Inflammatory macrophage (primary cell): Measurements from ENCODE around the gene COL16A1.

ENCODE experiments used
- DNase-seq, 2 donors: peaks; one replicate each; pipeline ENCODE4 v3.0.0-alpha.2; 2020 to 2022

Gene COL16A1

DNA sequence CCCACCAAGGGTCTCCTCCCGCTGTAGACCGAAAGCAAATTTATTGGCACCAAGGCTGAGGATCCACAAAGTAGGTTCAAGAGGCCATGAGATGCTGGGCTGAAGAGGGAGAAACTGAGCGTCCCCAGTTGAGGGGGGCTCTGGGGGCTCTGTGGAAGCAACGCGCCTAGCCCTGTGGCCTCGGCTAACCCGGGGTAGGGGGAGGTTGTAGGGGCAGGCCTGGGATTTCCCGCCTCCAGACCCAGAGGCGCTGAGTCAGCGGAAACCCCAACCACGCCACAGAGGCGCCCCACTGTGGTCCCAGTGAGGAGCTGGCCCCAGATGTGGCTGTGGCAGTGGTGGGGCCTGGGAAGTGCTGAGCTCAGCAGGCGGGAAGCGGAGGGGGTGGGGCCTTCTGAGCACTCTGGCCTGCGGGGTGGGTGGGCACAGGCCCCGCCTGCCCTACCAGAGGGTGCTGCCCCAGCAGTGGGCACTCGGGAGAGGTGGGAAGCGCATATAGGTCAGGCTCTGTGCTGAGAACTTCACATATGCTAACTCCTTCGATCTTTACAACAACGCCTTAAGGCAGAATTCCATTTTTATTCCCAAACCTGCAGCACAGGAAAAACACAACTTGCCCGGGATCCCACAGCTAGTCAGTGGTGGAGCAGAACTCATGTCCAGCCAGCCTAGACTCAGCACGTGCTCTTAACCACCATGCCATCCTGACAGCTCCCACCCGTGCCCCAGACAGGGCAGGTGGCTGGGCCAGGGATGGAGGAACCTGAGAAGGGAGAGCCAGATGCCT, 1.5 kb upstream of the COL16A1 start:
- DNase-seq: no peak

DNA sequence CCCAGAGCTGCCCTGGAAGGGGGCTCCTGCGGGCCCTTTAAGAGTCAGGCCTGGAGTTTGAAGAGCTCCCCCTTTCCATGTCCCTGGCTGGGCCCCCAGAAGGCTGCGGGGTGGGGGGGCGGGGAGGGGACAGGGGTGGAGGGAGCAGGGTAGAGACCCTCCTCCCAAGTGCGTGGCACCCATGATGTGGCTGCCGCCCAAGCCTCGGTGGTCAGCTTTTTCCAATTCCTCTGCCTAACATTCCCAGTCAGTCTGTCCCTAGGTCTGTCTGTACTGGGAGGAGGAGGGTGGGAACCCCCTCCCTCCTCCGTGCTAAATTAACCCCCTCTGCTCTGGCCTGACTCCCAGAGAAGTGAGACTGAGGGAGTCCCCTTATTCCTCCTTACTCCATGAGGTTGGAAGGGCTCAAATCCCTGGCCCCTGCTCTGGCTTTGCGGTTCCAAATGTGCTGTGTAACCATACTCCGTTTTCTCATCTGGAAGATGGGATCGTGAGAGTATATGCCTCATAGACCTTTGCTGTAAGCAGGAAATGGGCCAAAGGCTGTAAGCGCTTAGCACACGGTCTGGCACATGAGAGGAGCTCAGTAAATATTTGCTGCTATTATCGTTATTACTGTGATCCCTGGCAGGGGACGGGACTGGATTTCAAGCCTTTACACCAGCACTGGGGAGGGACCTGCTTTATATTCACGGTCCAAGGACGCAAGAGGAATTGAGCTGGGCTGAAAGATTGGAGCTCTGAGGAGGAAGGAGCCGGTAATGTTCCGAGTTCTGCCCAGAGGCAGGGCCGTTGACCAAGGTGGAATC, 658 bp upstream of the COL16A1 start:
- no peak for DNase-seq

DNA sequence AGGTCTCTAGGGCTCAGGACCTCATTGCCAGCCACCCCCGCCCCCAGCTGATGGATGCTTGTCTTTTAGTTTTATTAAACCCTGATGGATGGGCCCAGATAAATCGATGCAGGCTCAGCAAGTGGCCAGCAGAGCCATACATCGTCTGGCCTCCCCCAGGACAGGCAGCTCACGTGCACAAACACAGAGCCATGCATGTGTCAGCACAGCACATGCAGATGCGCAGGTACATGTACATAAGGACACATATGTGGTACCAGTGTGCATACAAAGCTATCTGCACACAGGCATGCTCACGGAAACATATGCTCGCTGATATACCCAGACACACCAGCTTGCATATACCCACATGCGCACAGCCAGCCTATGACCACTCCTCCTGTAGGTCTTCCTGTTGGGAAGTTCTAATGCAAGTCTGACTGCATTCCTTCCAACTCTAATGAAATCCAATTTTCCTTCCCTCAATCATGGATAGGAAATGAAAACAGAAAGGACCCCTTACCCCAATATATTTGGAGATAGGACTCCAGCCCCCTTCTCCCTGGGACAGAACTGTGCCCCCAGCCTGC, 897 bp downstream of the COL16A1 start:
- DNase-seq: no peak

DNA sequence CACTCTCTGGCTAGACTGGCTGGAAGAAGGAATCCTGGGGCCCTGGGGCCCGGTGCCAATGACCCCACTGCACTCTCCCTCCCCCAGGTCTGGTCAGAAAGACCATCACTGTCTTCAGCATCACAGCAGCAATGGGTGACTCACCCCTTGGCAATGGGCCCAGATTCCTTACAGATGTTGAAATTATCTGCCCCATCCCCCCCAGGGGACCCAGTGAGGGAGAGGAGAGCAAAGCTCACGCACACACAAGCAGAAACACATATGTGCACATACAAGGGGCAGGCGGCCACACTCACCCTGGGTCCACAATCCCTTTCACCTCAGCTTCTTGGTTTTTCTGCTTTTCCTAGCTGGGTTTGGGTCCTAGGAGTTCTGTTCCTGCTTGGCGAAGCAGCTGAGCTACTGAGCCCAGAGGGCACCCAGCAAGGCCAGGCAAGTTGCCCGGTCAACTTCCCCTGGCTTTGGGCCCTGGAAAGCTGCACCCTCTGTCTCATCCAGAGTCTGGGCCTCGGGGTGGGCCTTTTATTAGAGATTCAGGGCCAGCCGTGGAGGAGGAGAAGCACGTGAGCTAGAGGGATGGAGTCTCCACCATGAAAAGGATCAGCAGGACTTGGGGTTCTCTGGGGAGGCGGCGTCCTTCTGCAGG, 2.6 kb downstream of the COL16A1 start:
- no peak for DNase-seq

DNA sequence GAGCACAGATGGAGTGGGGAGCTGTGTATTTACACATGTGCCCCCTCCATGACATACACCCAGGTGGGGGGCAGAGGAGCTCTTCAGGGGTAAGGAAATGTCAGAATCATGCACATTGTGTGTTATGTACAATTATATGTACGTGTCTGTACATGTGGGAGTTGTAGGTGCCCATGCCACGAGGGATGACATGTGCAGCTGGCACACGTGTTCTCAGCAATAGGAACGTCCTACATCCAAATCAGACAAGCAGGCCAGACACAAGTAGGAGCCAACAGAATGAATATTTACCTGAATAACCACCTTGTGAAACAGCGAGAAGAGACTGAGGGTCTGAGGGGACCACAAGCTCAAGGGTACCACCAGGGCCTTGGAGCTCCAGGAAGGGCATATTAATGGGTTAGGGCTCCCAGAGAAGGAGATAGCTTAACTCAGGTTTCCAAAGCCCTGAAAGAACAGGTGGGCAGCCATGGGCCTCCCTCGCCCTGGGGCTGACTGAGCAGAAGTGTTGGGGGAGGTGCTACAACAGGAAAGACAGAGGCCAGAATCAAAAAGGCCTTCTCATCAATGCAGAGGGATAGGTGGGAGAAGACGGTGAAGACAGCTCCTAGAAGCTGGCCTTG, 3.2 kb downstream of the COL16A1 start:
- DNase-seq: no peak

DNA sequence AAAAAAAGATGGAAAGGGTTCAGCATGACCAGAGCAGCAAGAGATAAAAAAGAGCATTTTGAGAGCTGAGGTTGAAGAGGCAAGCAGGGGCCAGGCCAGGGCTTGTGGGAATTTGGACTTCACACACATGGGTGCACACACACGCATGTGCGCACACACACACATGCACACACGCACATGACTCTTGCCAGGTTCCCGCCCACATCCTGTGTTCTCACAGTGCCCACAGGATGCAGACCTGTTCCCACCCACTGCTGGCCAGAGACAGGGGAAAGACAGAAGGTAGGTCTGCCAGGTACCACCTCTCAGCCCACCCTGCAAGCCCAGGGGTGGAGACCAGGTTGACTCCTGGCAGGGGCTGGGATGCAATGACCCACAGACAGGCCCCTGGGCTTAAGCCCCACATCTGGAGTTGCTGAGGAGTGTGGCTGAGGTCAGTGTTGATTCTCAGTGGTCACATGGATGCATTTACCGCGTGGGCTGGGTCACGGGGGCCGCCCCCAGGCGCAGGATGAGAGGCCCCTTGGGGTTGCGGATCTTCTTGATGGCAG, 4.4 kb downstream of the COL16A1 start:
- no peak for DNase-seq

DNA sequence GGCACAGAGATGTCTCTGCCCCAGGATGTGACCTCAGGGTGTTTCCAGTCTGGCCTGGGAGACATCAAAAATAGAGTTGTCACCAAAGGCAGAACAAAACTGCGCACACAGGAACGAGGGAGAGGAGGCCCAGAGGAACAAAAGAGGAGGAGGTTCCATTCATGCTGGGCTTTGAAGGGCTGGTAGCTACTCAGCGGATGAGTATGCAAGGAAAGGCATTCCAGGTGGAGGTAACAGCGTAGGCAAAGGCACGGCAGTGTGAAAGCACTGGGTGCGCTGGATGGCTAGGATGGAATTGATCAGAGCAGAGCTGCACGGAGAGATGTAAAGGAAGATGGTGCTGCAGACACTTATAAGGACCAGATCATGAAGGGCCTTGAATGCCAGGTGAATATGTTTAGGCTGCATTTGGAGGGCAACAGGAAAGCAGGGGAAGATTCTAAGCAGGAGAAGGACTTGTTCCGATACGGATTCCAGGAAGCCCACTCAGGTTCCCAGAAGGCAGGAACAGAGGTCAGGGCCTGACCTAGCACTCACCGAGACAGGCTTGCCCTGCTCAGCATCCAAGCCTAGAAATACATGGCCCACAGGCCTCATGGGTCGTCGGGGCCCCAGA, 6.3 kb downstream of the COL16A1 start:
- no peak for DNase-seq

DNA sequence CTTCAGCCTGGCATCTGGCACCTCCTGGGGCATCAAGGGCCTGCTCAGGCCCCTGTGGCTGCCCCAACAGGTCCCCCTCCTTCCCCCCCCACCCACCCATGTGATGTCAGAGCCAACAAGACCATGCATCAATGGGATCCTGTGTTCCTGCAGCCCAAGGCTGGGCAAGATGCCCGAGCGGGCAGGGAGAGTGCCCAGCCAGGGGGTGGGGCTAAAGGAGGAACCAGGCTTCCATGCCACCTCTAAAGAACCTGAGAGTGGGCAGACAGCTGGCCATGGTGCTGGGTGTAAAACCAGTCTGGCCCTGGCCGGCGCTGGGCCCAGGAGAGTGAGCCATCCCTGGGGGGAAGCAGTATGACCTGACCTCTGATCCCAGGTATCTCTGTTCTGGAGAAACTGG, 7.6 kb downstream of the COL16A1 start:
- DNase-seq: no peak

DNA sequence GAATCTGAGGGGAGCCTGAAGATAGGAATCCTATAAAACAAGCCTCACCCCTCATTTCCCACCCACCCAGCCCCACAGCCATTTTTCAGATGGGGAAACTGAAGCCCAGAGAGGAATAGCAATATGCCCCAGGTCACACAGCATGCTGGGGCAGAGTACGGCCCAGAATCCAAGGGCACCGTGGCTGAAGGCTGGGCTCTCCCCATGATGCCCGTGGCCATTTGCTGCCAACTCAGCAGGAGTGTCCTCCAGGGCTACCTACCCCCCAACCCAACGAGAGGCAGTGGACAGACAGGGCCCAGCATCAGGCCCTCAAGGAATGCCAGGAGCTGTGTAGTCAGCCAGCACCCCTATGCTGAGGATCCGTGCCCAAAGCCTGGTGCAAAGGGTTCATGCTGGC, 8.5 kb downstream of the COL16A1 start:
- DNase-seq: no peak

DNA sequence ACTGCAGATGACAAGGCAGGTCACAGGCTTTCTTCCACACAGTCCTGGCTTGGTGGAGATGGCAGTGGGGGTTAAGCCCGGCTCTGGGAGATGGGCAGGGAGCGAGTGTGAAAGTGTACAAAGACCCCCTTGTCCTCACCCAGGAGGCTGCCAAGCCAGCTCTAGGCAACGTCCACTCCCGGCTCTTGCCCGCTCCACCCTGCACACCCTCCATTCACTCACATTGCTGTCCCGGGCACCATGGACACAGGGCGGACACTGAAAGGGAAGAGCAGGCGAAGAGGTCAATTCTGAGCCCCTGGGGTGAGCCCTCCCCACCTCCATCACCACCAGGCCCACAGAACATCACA, 8.9 kb downstream of the COL16A1 start:
- DNase-seq: no peak

DNA sequence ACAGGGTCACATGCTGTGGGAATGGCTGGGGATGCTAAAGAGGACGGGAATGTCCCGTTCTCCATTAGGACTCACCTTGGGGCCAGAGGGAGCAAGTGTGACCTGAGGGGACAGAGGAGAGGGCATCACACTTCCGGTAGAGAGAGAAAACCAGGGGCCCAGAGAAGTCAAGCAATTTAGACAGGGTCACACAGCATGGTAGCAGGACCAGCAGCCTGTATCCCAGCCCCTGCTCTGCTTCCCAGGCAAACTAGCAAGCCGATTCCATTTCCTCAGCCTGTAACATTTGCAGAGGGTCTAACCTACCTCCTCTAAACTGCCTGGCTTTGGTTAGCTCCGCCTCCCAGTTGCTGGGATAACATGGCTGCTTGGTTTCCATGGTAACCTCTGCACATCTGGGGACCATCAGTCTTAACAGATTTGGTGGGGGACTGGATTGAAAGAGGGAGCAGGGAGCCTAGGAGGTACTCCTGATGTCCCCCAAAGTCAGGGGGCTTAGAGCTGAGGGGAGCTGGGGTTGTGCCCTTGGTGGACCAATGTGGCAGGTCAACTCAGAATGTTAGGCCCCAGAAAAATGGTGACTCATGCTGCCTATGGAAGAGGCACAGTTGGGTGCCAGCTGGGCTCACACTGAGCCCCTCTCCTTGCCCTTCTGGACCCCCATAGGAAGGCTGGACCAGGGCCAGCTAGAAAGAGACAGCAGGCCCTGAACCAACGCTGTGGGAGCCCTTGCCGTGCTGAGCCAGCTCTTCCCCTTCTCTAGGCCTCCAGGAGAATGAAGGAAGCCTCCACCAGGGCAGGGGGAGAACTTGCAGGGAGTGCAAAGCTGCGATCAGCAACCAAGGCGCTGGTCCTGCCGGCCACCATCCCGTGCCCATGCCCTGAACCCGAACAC, 9.5 kb downstream of the COL16A1 start:
- no peak for DNase-seq

DNA sequence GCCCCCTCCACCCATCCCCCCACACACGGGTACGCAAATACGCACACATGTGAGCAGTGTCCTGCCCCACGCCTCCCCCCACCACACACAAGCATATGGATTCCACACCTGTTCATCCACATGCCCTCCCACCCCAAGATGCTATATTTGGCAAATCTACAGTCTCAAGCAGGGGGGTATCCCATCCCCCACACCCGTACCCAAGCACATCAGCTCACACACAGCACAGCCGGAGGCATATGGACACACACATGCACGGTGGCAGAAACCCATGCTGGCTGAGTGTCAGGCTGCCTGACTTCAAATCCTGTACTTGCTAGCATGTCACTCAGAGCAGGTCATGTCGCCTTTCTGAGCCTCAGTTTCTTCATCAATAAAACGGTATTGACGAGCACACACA, 10.6 kb downstream of the COL16A1 start:
- DNase-seq: no peak

DNA sequence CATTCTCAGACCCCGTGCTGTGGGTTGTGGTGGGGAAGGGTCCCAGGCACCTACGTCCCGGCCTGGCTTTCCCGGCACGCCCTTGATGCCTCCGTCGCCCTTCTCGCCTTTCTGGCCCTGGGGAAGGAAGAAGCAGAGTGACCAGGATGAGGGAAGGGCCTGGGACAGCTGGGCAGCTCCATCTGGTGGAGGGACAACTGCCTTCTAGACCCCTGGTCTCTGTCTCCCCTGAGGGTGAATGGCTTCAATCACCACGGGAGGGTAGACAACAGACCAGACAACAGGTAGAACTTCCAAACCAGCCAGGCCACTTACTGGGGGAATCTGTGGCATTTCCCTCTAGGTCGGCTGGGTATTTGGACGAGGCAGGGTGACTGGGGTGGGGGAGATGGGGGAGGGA, 11.9 kb downstream of the COL16A1 start:
- no peak for DNase-seq

DNA sequence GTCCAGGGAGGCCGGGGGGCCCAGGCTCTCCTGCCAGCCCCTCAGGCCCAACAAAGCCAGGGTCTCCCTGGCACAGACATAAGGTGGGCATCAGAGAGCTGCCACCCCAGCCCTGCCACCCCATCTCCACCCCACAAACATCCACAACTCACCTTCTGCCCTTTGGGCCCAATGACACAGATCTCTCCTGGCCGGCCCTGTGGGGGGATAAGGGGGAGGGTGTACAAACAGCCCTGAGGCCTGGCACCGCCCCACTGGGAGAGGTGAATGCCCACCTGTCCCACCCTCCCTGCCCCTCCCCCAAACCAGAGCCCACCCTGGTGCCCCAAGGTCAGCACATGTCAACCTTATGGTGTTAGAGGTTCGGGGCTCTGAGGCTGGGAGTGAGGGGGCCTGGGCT, 12.4 kb downstream of the COL16A1 start:
- no peak for DNase-seq

DNA sequence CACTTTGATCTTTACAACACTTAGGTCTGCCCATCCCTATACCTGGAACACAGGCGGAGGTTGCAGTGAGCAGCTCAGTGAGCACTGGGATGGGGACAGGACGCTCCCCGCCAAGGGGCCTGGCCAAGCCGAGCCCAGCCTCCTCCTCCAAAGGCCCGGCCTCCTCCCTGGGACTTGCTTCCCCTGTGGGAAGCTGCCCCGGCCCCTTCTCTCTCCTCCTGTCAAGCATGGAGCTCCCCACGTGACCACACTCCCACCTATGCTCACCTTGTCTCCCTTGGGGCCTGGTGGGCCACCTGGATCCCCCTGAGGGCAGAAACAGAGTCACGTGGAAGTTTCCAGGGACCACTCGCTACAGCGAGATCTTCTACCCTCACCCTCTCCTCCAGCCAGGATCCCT, 12.9 kb downstream of the COL16A1 start:
- DNase-seq: no peak

DNA sequence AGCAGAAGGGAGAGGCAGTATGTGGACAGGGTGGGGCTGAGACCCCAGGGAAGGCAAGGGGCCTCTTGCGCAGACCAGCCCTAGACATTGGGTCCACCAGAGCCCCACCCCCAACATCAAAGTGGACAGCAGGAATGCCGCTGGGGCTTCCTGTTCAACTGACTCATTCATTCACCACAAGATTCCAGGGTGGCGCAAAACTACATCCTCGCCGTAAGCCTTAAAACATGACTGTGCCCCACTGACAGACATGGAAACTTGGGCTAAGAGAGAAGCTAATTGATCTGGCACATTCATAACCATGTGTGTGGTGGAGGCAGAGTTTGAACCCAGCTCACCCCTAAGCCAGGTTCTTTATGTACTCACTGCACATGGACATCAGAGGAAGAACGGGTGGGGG, 14.0 kb downstream of the COL16A1 start:
- DNase-seq: no peak

DNA sequence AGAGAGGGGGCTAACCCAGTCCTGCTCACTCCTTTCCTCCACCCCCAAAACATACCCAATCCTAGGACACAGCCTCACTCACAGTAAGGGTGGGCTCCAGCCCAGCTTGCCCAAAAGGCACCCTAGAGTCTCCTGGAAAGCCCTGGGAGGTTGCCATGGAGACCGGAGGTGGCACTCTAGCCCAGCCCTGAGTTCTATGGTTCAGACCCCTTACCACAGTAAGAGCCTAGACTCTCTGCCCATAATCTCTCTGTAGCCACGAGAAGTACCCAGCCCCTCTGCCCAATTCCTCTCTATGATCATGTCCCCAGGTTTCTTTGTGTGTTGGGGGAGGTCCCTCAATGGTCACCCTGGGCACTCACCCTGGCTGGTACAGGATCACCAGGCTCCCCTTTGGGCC, 14.4 kb downstream of the COL16A1 start:
- DNase-seq: no peak

DNA sequence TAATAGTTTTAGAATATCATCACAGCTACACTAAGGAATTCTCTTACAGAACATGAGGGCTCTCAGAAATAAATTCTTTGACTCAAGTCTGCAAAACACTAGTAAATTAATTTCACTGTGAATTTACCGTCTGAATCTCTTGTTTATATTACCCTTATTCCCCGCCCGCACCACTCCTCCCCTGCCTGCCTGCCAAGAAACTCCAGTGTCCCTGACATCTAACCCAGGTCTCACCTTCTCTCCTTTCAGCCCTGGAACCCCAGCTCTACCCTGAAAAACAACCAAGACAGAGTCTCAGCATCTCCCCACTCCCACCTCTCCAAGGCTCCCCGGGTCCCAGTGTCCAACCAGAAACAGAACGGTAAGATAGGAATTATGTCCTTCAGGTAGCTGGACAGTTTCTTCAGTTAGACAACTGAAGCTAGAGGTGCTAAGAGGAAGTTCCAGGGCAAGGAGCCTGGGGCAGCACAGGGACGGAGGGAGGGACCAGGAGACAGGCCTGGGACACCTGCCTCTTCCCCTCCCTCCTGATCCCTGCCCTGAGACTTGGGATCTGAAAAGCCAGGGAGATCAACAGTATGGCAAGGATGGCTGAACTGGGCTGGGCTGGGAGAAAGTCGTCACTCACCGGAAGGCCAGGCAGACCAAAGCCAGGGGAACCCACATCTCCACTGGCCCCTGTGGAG, 15.4 kb downstream of the COL16A1 start:
- no peak for DNase-seq

DNA sequence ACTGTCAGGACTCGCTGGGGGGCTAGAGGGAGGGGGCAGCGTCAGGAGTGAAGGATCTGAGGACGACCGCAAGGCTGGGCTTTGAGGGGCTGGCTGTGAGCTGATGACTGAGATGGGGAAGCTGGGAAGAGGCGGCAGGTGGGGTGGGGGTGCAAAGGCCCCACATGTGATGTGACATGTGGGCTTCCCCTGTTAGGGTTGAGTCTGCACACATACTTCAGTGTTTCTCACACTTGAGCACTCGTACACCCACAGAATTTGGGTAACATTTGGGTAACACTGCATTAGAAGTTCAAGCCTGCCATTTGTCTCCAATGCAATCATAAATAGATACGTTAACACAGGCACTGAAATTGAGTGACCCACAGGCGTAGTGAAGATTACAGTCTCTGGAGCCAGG, 16.2 kb downstream of the COL16A1 start:
- DNase-seq: no peak

DNA sequence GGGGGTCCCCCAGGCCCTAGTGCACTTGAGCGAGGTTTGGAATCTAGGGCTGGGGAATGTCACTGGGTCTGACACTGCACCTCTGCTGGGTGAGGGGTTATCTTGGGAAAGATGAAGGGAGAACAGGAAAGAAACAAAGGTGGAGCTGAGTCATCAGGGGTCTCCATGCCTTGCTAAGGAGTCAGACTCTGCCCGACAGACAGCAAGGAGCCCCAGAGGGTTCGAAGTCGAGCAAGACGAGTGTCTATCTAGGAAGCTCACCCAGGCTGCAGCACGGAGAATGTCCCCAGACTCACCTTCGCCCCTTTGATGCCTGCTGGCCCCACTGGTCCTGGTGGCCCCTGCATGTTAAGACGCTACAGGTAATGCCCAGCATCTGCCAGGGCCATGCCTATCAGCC, 18.0 kb downstream of the COL16A1 start:
- no peak for DNase-seq

DNA sequence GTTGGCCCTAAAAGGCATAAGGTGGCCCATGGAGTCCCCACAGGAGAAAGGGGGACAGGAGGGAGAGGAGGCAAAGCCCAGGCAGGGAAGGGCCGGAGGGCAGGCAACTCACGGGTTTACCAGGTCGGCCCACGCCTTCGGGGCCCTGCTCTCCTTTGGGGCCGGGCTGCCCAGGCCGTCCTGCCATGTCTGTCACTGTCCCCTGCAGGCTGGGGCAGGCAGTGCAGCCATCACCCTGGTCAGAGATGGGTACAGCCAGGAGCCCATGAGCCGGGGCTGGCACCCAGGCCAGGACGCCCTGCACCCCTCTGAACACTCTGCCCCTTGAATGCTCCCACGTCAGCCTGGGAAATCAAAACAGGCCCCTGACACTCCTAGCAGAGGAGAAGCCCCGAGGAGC, 19.8 kb downstream of the COL16A1 start:
- peak in 1 of 2 donors; percentile 26 for DNase-seq
